Subcutaneous abdominal adipose tissue (tissue), 5 donors: ENCODE measurements around the gene ECI1.
"Not testable (repeated sequence)": the region's sequence is repeated elsewhere in the genome, so short reads cannot be mapped to it uniquely, and the experiment has no call there.

Source experiments
- H3K27ac ChIP-seq: one replicate; pipeline ENCODE4 v1.7.0; 2013; ENCODE audit warnings: low read depth, mild to moderate bottlenecking, inconsistent platforms, low read length, moderate library complexity
- H3K27me3 ChIP-seq, 5 donors: one replicate each; pipeline ENCODE4 v1.7.0; 2013; ENCODE audit warnings: low read length in 5 of 5, inconsistent platforms in 1 of 5; ENCODE audit not compliant: control insufficient read depth in 5 of 5, insufficient read depth in 4 of 5
- H3K36me3 ChIP-seq, 5 donors: one replicate each; pipeline ENCODE4 v1.7.0; 2013; ENCODE audit warnings: low read length in 5 of 5; ENCODE audit not compliant: control insufficient read depth in 5 of 5, insufficient read depth in 5 of 5
- H3K4me1 ChIP-seq, 5 donors: one replicate each; pipeline ENCODE4 v1.7.0; 2013; ENCODE audit warnings: low read length in 5 of 5, mild to moderate bottlenecking in 3 of 5, moderate library complexity in 1 of 5; ENCODE audit not compliant: control insufficient read depth in 5 of 5, insufficient read depth in 5 of 5
- H3K4me3 ChIP-seq, 5 donors: one replicate each; pipeline ENCODE4 v1.7.0; 2013; ENCODE audit warnings: low read length in 5 of 5, low read depth in 1 of 5
- H3K9ac ChIP-seq, 5 donors: one replicate each; pipeline ENCODE4 v1.7.0; 2013; ENCODE audit warnings: low read length in 5 of 5, mild to moderate bottlenecking in 4 of 5, moderate library complexity in 3 of 5
- H3K9me3 ChIP-seq, 5 donors: one replicate each; pipeline ENCODE4 v1.7.0; 2013; ENCODE audit warnings: low read length in 5 of 5; ENCODE audit not compliant: control insufficient read depth in 5 of 5
- donor health status: healthy.
- donor health status: healthy.
- donor health status: healthy.
- donor health status: healthy.
- donor health status: healthy.

The ECI1 gene

GRCh38 chr16:2271848-2272461 is 20.6 kb upstream of the ECI1 start:
- Histone ChIP-seq H3K4me1 (peaks cover 7 to 49% (median 33%) of the 10 kb centered on the region in 5 donors), H3K27ac (no peak overlapping the region), H3K36me3 (peaks cover 0 to 10% (median 0%) of the 10 kb centered on the region in 5 donors), H3K4me3 (no peak overlapping the region), H3K27me3 (no peaks in the 10 kb centered on the region), H3K9me3 (no peaks in the 10 kb centered on the region), H3K9ac (peak overlapping the region in 2 of 5 donors; percentile 15 to 23)

GRCh38 chr16:2270588-2271470 is 19.4 kb upstream of the ECI1 start:
- peaks cover 7 to 54% (median 39%) of the 10 kb centered on the region in 5 donors for H3K4me1 ChIP-seq
- H3K36me3 ChIP-seq, result peaks cover 0 to 2% (median 0%) of the 10 kb centered on the region in 5 donors
- H3K27ac ChIP-seq, result no peak overlapping the region
- H3K9ac ChIP-seq, result peak overlapping the region in 3 of 5 donors; percentile 21 to 78 (median 31)
- no peaks in the 10 kb centered on the region for H3K27me3 ChIP-seq
- H3K9me3 ChIP-seq, result no peaks in the 10 kb centered on the region
- H3K4me3 ChIP-seq, result no peak overlapping the region

- Histone ChIP-seq H3K4me1 (peaks cover 7 to 54% (median 41%) of the 10 kb centered on the region in 5 donors), H3K27ac (no peak overlapping the region), H3K27me3 (no peaks in the 10 kb centered on the region), H3K4me3 (no peak overlapping the region), H3K9me3 (no peaks in the 10 kb centered on the region), H3K36me3 (peaks cover 0 to 3% (median 0%) of the 10 kb centered on the region in 5 donors), H3K9ac (peak overlapping the region in 2 of 5 donors; percentile 78 to 93)
These were observed 18.7 kb upstream of the ECI1 start for GRCh38 chr16:2270070-2270462.

- Histone ChIP-seq H3K9me3 (no peaks in the 10 kb centered on the region), H3K36me3 (peaks cover 2 to 16% (median 12%) of the 10 kb centered on the region in 5 donors), H3K27ac (peak within 1 kb of the TSS; percentile 90), H3K9ac (peak within 1 kb of the TSS; percentile 48 to 96 (median 87)), H3K4me1 (peaks cover 7 to 42% (median 37%) of the 10 kb centered on the region in 5 donors), H3K4me3 (peak within 1 kb of the TSS; percentile 85 to 96 (median 94)), H3K27me3 (no peaks in the 10 kb centered on the region)
These were observed 16.7 kb upstream of the ECI1 start, which contains the start of gene RNPS1 for GRCh38 chr16:2267913-2268666. Gene RNPS1 (minus strand): TSS chr16:2268126. CDS start chr16:2264643, 3,483 bp downstream.

- peaks cover 7 to 42% (median 37%) of the 10 kb centered on the region in 5 donors for H3K4me1 ChIP-seq
- peak overlapping the region; percentile 90 for H3K27ac ChIP-seq
- H3K9me3 ChIP-seq, H3K27me3 ChIP-seq: not testable (repeated sequence)
- peak overlapping the region; percentile 79 to 96 (median 94) for H3K4me3 ChIP-seq
- peaks cover 2 to 22% (median 18%) of the 10 kb centered on the region in 5 donors for H3K36me3 ChIP-seq
- H3K9ac ChIP-seq, result peak overlapping the region; percentile 48 to 96 (median 83)
These were observed 16.1 kb upstream of the ECI1 start for GRCh38 chr16:2267505-2267912.

GRCh38 chr16:2266887-2267286 is 15.5 kb upstream of the ECI1 start:
- H3K9me3 ChIP-seq, H3K27me3 ChIP-seq: not testable (repeated sequence)
- Histone ChIP-seq H3K4me1 (peaks cover 7 to 39% (median 35%) of the 10 kb centered on the region in 5 donors), H3K36me3 (peaks cover 3 to 28% (median 24%) of the 10 kb centered on the region in 5 donors), H3K4me3 (peak overlapping the region; percentile 79 to 96 (median 94)), H3K9ac (peak overlapping the region in 4 of 5 donors; percentile 53 to 96 (median 76)), H3K27ac (peak overlapping the region; percentile 90)

- Histone ChIP-seq H3K4me1 (peaks cover under 1 to 24% (median 19%) of the 10 kb centered on the region in 5 donors), H3K36me3 (peaks cover 14 to 61% (median 40%) of the 10 kb centered on the region in 5 donors)
- not testable (repeated sequence) for H3K4me3 ChIP-seq, H3K27me3 ChIP-seq, H3K9ac ChIP-seq, H3K27ac ChIP-seq, H3K9me3 ChIP-seq
These were observed 11.6 kb upstream of the ECI1 start for GRCh38 chr16:2263026-2263425.

- Histone ChIP-seq H3K4me1 (peaks cover 0 to 7% (median 6%) of the 10 kb centered on the region in 5 donors), H3K27ac (no peak overlapping the region), H3K27me3 (no peaks in the 10 kb centered on the region), H3K36me3 (peaks cover 14 to 86% (median 67%) of the 10 kb centered on the region in 5 donors), H3K9me3 (no peaks in the 10 kb centered on the region), H3K9ac (no peak overlapping the region), H3K4me3 (no peak overlapping the region)
These were observed 8.9 kb upstream of the ECI1 start for GRCh38 chr16:2260250-2260649.

- not testable (repeated sequence) for H3K4me3 ChIP-seq, H3K27ac ChIP-seq, H3K4me1 ChIP-seq, H3K27me3 ChIP-seq, H3K9ac ChIP-seq, H3K9me3 ChIP-seq
- H3K36me3 ChIP-seq, result peaks cover 12 to 90% (median 78%) of the 10 kb centered on the region in 5 donors
These were observed 7.1 kb upstream of the ECI1 start for GRCh38 chr16:2258530-2258929.
